ENCODE data around the gene ELP4.
"Not testable (repeated sequence)": the region's sequence is repeated elsewhere in the genome, so short reads cannot be mapped to it uniquely, and the experiment has no call there.

ELP4 gene

GRCh38 chr11:31645747-31646146 is 136.2 kb downstream of the ELP4 start:
- DNase-seq (ENCODE audit: low read depth in 2 of 2): no peak

GRCh38 chr11:31646216-31646615 is 136.6 kb downstream of the ELP4 start:
- DNase-seq (ENCODE audit: low read depth in 2 of 2): no peak

GRCh38 chr11:31649129-31649966 is 139.8 kb downstream of the ELP4 start:
- no peak for DNase-seq (ENCODE audit: low read depth in 2 of 2)

GRCh38 chr11:31651208-31651607 is 141.6 kb downstream of the ELP4 start:
- DNase-seq (ENCODE audit: low read depth in 2 of 2): no peak

- DNase-seq (ENCODE audit: low read depth in 2 of 2): no peak
Observed at GRCh38 chr11:31651822-31652221, 142.3 kb downstream of the ELP4 start.

- DNase-seq (ENCODE audit: low read depth in 2 of 2): no peak
Observed at GRCh38 chr11:31652528-31652927, 143.0 kb downstream of the ELP4 start.

- DNase-seq (ENCODE audit: low read depth in 2 of 2): no peak
Observed at GRCh38 chr11:31655483-31655882, 145.9 kb downstream of the ELP4 start.

GRCh38 chr11:31656051-31656450 is 146.5 kb downstream of the ELP4 start:
- DNase-seq (ENCODE audit: low read depth in 2 of 2): no peak

GRCh38 chr11:31657091-31657490 is 147.5 kb downstream of the ELP4 start:
- DNase-seq (ENCODE audit: low read depth in 2 of 2): no peak

- no peak for DNase-seq (ENCODE audit: low read depth in 2 of 2)
Observed at GRCh38 chr11:31664129-31664528, 154.6 kb downstream of the ELP4 start.

GRCh38 chr11:31664954-31665353 is 155.4 kb downstream of the ELP4 start:
- DNase-seq (ENCODE audit: low read depth in 2 of 2): no peak

- no peak for DNase-seq (ENCODE audit: low read depth in 2 of 2)
Observed at GRCh38 chr11:31671681-31672080, 162.1 kb downstream of the ELP4 start.

- DNase-seq (ENCODE audit: low read depth in 2 of 2): not testable (repeated sequence)
Observed at GRCh38 chr11:31673108-31673507, 163.5 kb downstream of the ELP4 start.

- DNase-seq (ENCODE audit: low read depth in 2 of 2): no peak
Observed at GRCh38 chr11:31676280-31676982, 166.9 kb downstream of the ELP4 start.

GRCh38 chr11:31680770-31681169 is 171.2 kb downstream of the ELP4 start:
- DNase-seq (ENCODE audit: low read depth in 2 of 2): no peak

GRCh38 chr11:31687256-31687655 is 177.7 kb downstream of the ELP4 start:
- no peak for DNase-seq (ENCODE audit: low read depth in 2 of 2)

- no peak for DNase-seq (ENCODE audit: low read depth in 2 of 2)
Observed at GRCh38 chr11:31687861-31688260, 178.3 kb downstream of the ELP4 start.

- no peak for DNase-seq (ENCODE audit: low read depth in 2 of 2)
Observed at GRCh38 chr11:31689559-31689958, 180.0 kb downstream of the ELP4 start.

GRCh38 chr11:31690041-31690440 is 180.5 kb downstream of the ELP4 start:
- DNase-seq (ENCODE audit: low read depth in 2 of 2): no peak

GRCh38 chr11:31690516-31690915 is 180.9 kb downstream of the ELP4 start:
- no peak for DNase-seq (ENCODE audit: low read depth in 2 of 2)

- no peak for DNase-seq (ENCODE audit: low read depth in 2 of 2)
Observed at GRCh38 chr11:31692466-31692865, 182.9 kb downstream of the ELP4 start.

- DNase-seq (ENCODE audit: low read depth in 2 of 2): not testable (repeated sequence)
Observed at GRCh38 chr11:31697049-31697448, 187.5 kb downstream of the ELP4 start.

- no peak for DNase-seq (ENCODE audit: low read depth in 2 of 2)
Observed at GRCh38 chr11:31699066-31699465, 189.5 kb downstream of the ELP4 start.

All from stimulated activated CD8-positive, alpha-beta memory T cell treated with anti-CD3 and anti-CD28 coated beads, Interleukin-2, amount 100 ng/mL, for 48 hours (primary cell).